ENCODE measurements around the gene HCST. TPM values are rescaled to one million over a fixed set of nuclear protein-coding genes. Genes with fewer than 3 reads are reported as not detected.

HCST gene
- total and polyA plus RNA-seq, 2 of the 13 experiments (the other 11 are each of a cell fraction or from before 2014, with no cell fraction given) = 0.24 to 1.2 TPM

GRCh38 chr19:35862528-35862927 lies 39.8 kb upstream of the HCST start:
- 57% methylated on average over 7 of the region's 14 CpGs for WGBS (ENCODE audit: low lambda C conversion rate)
- FAIRE-seq (peak; percentile 39), DNase-seq (ENCODE audit: low spot score) (peak; percentile 42), ATAC-seq (peak; percentile 50)
- intact Hi-C loops (cut with micrococcal nuclease; ENCODE audit: unreplicated experiment) (loop anchor here (5.0 kb wide), 1 partner anchor 50 kb away; the partner anchor contains the start of gene PRODH2), in situ Hi-C loops (cut with HindIII; ENCODE audit: extremely low pct_ligation_motif_present, low pct_unique_long_range_greater_than_20kb) (no loop called here)
- no TSS peak for BruUV-seq (replicated peaks)
- Histone ChIP-seq H3K36me3 (replicated peaks in 1 of 2; ENCODE audit: control insufficient read depth in 1 of 2, insufficient read depth in 2 of 2, low read length in 2 of 2) (no peaks in the 10 kb centered on the region), H3K27me3 (ENCODE audit: control insufficient read depth in 1 of 2, insufficient read depth in 2 of 2, low read length in 2 of 2) (peaks cover 2 to 24% of the 10 kb centered on the region in 2 experiments; a peak in 4 of 5 replicates), H3K9ac (ENCODE audit: insufficient read depth, low read depth, low read length) (no peak overlapping the region), H3K4me1 (ENCODE audit: insufficient read depth, low read length) (peaks cover 26% of the 10 kb centered on the region), H3K9me3 (ENCODE audit: low read length) (no peaks in the 10 kb centered on the region), H2AFZ (ENCODE audit: low read length) (no peak overlapping the region), H3K4me2 (ENCODE audit: low read depth, low read length) (peak overlapping the region; percentile 92), H3K27ac (ENCODE audit: extremely low read length, insufficient read depth, low read length) (no peak overlapping the region), H3K4me3 (replicated peaks in 1 of 3; ENCODE audit: insufficient read depth in 1 of 3, low read depth in 2 of 3, low read length in 3 of 3) (no peak overlapping the region), H3K79me2 (ENCODE audit: insufficient read depth, low read length) (no peaks in the 10 kb centered on the region), H4K20me1 (ENCODE audit: insufficient read depth, low read length) (no peaks in the 10 kb centered on the region)
- ChIA-PET CTCF (ENCODE audit: low intra/inter-chr PET ratio, low total read pairs) (no interaction called here), POLR2A (interaction anchor here (0.6 kb wide), 1 partner anchor 18 kb away, joined by 3 read pairs; no protein-coding TSS in a partner anchor)
- TF ChIP-seq CBX5 (CRISPR knock-in tag; IDR thresholded peaks at IDR 0.05; ENCODE audit: borderline replicate concordance) = no peak
- TF ChIP-seq, protein P1, sequence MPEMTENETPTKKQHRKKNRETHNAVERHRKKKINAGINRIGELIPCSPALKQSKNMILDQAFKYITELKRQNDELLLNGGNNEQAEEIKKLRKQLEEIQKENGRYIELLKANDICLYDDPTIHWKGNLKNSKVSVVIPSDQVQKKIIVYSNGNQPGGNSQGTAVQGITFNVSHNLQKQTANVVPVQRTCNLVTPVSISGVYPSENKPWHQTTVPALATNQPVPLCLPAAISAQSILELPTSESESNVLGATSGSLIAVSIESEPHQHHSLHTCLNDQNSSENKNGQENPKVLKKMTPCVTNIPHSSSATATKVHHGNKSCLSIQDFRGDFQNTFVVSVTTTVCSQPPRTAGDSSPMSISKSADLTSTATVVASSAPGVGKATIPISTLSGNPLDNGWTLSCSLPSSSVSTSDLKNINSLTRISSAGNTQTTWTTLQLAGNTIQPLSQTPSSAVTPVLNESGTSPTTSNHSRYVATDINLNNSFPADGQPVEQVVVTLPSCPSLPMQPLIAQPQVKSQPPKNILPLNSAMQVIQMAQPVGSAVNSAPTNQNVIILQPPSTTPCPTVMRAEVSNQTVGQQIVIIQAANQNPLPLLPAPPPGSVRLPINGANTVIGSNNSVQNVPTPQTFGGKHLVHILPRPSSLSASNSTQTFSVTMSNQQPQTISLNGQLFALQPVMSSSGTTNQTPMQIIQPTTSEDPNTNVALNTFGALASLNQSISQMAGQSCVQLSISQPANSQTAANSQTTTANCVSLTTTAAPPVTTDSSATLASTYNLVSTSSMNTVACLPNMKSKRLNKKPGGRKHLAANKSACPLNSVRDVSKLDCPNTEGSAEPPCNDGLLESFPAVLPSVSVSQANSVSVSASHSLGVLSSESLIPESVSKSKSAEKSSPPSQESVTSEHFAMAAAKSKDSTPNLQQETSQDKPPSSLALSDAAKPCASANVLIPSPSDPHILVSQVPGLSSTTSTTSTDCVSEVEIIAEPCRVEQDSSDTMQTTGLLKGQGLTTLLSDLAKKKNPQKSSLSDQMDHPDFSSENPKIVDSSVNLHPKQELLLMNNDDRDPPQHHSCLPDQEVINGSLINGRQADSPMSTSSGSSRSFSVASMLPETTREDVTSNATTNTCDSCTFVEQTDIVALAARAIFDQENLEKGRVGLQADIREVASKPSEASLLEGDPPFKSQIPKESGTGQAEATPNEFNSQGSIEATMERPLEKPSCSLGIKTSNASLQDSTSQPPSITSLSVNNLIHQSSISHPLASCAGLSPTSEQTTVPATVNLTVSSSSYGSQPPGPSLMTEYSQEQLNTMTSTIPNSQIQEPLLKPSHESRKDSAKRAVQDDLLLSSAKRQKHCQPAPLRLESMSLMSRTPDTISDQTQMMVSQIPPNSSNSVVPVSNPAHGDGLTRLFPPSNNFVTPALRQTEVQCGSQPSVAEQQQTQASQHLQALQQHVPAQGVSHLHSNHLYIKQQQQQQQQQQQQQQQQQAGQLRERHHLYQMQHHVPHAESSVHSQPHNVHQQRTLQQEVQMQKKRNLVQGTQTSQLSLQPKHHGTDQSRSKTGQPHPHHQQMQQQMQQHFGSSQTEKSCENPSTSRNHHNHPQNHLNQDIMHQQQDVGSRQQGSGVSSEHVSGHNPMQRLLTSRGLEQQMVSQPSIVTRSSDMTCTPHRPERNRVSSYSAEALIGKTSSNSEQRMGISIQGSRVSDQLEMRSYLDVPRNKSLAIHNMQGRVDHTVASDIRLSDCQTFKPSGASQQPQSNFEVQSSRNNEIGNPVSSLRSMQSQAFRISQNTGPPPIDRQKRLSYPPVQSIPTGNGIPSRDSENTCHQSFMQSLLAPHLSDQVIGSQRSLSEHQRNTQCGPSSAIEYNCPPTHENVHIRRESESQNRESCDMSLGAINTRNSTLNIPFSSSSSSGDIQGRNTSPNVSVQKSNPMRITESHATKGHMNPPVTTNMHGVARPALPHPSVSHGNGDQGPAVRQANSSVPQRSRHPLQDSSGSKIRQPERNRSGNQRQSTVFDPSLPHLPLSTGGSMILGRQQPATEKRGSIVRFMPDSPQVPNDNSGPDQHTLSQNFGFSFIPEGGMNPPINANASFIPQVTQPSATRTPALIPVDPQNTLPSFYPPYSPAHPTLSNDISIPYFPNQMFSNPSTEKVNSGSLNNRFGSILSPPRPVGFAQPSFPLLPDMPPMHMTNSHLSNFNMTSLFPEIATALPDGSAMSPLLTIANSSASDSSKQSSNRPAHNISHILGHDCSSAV (CRISPR knock-in tag; IDR thresholded peaks at IDR 0.05; ENCODE audit: borderline replicate concordance) = no peak
- no peak for TF ChIP-seq KDM3A (CRISPR knock-in tag; IDR thresholded peaks at IDR 0.05; ENCODE audit: low read depth)
- 0 out of 2 replicates have a peak, but pooled peaks have one; percentile 33 for TF ChIP-seq ZBTB7B (CRISPR knock-in tag; IDR thresholded peaks at IDR 0.05)
- 0 out of 2 replicates have a peak, but pooled peaks have one; percentile 15 for TF ChIP-seq THAP11 (CRISPR knock-in tag; IDR thresholded peaks at IDR 0.05)
- no peak for TF ChIP-seq HCFC1 (IDR thresholded peaks at IDR 0.05; ENCODE audit: low read depth, low read length)
- TF ChIP-seq MED1 (CRISPR knock-in tag; IDR thresholded peaks at IDR 0.05) = peak; percentile 32; the same call in 1 of the 2 replicates
- TF ChIP-seq ZNF510 (CRISPR knock-in tag; IDR thresholded peaks at IDR 0.05; ENCODE audit: low read depth) = no peak
- TF ChIP-seq NFIB (CRISPR knock-in tag; IDR thresholded peaks at IDR 0.05; ENCODE audit: borderline replicate concordance) = no peak
- TF ChIP-seq MAFG (CRISPR knock-in tag; IDR thresholded peaks at IDR 0.05) = no peak
- TF ChIP-seq NFIC (IDR thresholded peaks at IDR 0.05; ENCODE audit: low read length) = no peak
- no peak for TF ChIP-seq KLF16 (CRISPR knock-in tag; IDR thresholded peaks at IDR 0.05)
- TF ChIP-seq SSRP1 (CRISPR knock-in tag; IDR thresholded peaks at IDR 0.05) = no peak
- TF ChIP-seq ATF7-NPFF (CRISPR knock-in tag; IDR thresholded peaks at IDR 0.05; ENCODE audit: low read depth) = no peak
- no peak for TF ChIP-seq CEBPB (IDR thresholded peaks at IDR 0.05; ENCODE audit: borderline replicate concordance, low read depth, low read length)
- no peak for TF ChIP-seq ZSCAN9 (CRISPR knock-in tag; IDR thresholded peaks at IDR 0.05; ENCODE audit: borderline replicate concordance)
- peak; percentile 95; the same call in 1 of the 2 replicates for TF ChIP-seq THRA (CRISPR knock-in tag; IDR thresholded peaks at IDR 0.05; ENCODE audit: borderline replicate concordance)
- TF ChIP-seq RXRA (CRISPR knock-in tag; IDR thresholded peaks at IDR 0.05) = peak; percentile 91
